OCI-LY7 (cell line): ENCODE results near the gene PRKG1. TPM values are rescaled to one million over a fixed set of nuclear protein-coding genes. Genes with fewer than 3 reads are reported as not detected.

Source experiments
- BruUV-seq: library from RNA; stranded (reverse); fragments of 400-500 nt; replicated peaks from 2 replicates; lab custom pipeline; 2021; lab: Mats Ljungman, UMichigan
- CTCF ChIA-PET: fragments of 300-600 bp; sonication (Branson Sonifier 250); formaldehyde crosslinking; loops from one replicate; lab custom pipeline; 2022; ENCODE audit warnings: antibody characterized with exemption; ENCODE audit not compliant: unreplicated experiment; lab: Charles Lee
- POLR2A ChIA-PET: fragments of 300-600 bp; sonication (Branson Sonifier 250); formaldehyde crosslinking; loops from one replicate; lab custom pipeline; 2022; ENCODE audit warnings: antibody characterized with exemption; lab: Charles Lee
- DNase-seq: peaks from one replicate; pipeline ENCODE4 v3.0.0-alpha.2; 2015; ENCODE audit warnings: low spot score
- H2AFZ ChIP-seq: fragments of 200-600 bp; sonication (generic), shearing (Covaris generic); 2 replicates; pipeline ENCODE4 v1.6.1; 2014; ENCODE audit warnings: mild to moderate bottlenecking, antibody characterized with exemption, low read length, moderate library complexity
- H3K27ac ChIP-seq: fragments of 200-600 bp; sonication (generic); 2 replicates; pipeline ENCODE4 v1.5.1; 2014; ENCODE audit warnings: mixed run types, low read depth, mild to moderate bottlenecking, moderate library complexity, low read length, inconsistent platforms; ENCODE audit not compliant: poor library complexity, severe bottlenecking
- H3K36me3 ChIP-seq: fragments of 200-600 bp; sonication (generic); 2 replicates; pipeline ENCODE4 v1.6.1; 2014; ENCODE audit warnings: mild to moderate bottlenecking, antibody characterized with exemption, low read length, moderate library complexity, mixed read lengths; ENCODE audit not compliant: insufficient read depth
- H3K4me1 ChIP-seq: fragments of 200-600 bp; sonication (generic); 2 replicates; pipeline ENCODE4 v1.5.1; 2014; ENCODE audit warnings: mild to moderate bottlenecking, low read length; ENCODE audit not compliant: insufficient read depth, poor library complexity, severe bottlenecking
- H3K4me2 ChIP-seq: fragments of 200-600 bp; sonication (generic); 2 replicates; pipeline ENCODE4 v1.6.1; 2014; ENCODE audit warnings: mild to moderate bottlenecking, low read length
- H3K4me3 ChIP-seq: fragments of 200-600 bp; sonication (generic); 2 replicates; pipeline ENCODE4 v1.5.1; 2014; ENCODE audit warnings: mild to moderate bottlenecking, low read depth, low read length; ENCODE audit not compliant: poor library complexity, severe bottlenecking
- H3K79me2 ChIP-seq: fragments of 200-600 bp; sonication (generic); 2 replicates; pipeline ENCODE4 v1.6.1; 2016; ENCODE audit warnings: low read depth, mild to moderate bottlenecking, low read length, moderate library complexity, mixed read lengths; ENCODE audit not compliant: insufficient read depth
- H3K9me2 ChIP-seq: fragments of 200-600 bp; sonication (generic); 2 replicates; pipeline ENCODE4 v1.6.1; 2016; ENCODE audit warnings: mild to moderate bottlenecking, low read length, mixed read lengths; ENCODE audit not compliant: insufficient read depth
- H3K9me3 ChIP-seq: fragments of 200-600 bp; sonication (generic); 2 replicates; pipeline ENCODE4 v1.6.1; 2014; ENCODE audit warnings: mild to moderate bottlenecking, mixed run types, low read length, mixed read lengths
- H4K20me1 ChIP-seq: fragments of 200-600 bp; sonication (generic); 2 replicates; pipeline ENCODE4 v1.6.1; 2014; ENCODE audit warnings: mild to moderate bottlenecking, antibody characterized with exemption, low read length, moderate library complexity, mixed read lengths; ENCODE audit not compliant: insufficient read depth
- CTCF ChIP-seq: fragments of 200-600 bp; sonication (generic); conservative IDR thresholded peaks from 2 replicates; pipeline ENCODE4 v1.5.1; 2014; ENCODE audit warnings: mild to moderate bottlenecking, antibody characterized with exemption, low read length, moderate library complexity, mixed read lengths
- EZH2phosphoT487 ChIP-seq: fragments of 200-600 bp; sonication (generic); IDR thresholded peaks from 2 replicates; pipeline ENCODE4 v1.6.1; 2018; ENCODE audit warnings: low read depth, borderline replicate concordance, mild to moderate bottlenecking, mixed run types, antibody characterized with exemption, low read length, moderate library complexity, mixed read lengths
- intact Hi-C: fragments of 100-400 bp; cut with micrococcal nuclease; formaldehyde crosslinking; loops from one replicate; pipeline ENCODE4 v1.10.0; 2022; ENCODE audit not compliant: unreplicated experiment
- total RNA-seq, 2 experiments: library from RNA; depleted of rRNA in 1 of 2; stranded (reverse); fragments of >200 nt in 1 of 2; shearing (Covaris generic) in 1 of 2; gene quantifications; 2 replicates each; pipeline ENCODE4 v1.2.3, GENCODE V29; 2014 to 2022

PRKG1 gene
- total RNA-seq, 2 experiments from 2014 or later: not detected

DNA sequence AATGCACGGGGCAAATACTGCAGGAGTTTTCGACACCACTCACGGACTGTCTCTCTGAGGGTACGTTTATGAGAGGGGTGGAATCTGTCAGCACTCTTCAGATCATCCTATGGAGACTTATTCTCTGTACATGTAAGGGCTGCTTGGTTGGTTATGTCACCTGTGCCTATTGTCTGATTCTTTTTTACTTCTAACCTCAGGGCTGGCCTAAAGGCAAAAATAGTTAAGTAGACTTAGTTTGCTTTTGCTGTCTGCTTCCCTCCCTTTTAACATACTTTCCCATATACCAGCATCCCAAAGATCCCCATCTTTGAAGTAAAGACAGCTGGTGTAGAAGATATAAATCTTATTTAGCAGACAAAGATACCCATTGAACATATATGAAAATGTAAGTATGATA is 105.9 kb downstream of the PRKG1 start:
- Histone ChIP-seq H2AFZ (no peak overlapping the region), H3K9me2 (no peaks in the 10 kb centered on the region), H3K4me3 (no peak overlapping the region), H3K36me3 (no peaks in the 10 kb centered on the region), H3K9me3 (no peaks in the 10 kb centered on the region), H3K4me1 (no peaks in the 10 kb centered on the region), H3K4me2 (no peak overlapping the region), H4K20me1 (no peaks in the 10 kb centered on the region), H3K27ac (no peak overlapping the region), H3K79me2 (no peaks in the 10 kb centered on the region)
- ChIA-PET CTCF (no interaction called here), POLR2A (no interaction called here)
- BruUV-seq: no TSS peak
- no peak for DNase-seq
- intact Hi-C loops: no loop called here
- TF ChIP-seq CTCF: no peak
- TF ChIP-seq EZH2phosphoT487: no peak

DNA sequence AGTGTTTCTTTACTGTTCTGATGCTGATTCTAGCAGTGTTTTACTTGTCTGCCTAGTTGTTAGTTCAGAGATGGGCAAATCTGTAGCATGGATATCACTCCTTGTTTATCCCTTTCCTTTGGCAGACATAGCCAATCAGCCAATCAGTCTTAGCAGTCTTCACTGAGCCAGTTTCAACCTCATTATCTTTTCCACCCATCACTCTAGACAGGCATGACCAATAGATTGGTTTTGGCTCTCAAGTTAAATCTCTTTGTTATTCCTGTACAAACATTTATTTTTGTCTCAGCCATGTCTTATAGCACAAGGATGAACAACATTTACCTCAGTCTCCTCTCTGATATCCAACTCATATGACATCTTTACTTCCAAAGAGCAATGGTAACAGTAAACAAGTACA is 109.5 kb downstream of the PRKG1 start:
- no peaks in the 10 kb centered on the region for H3K9me2 ChIP-seq
- DNase-seq: no peak
- no peaks in the 10 kb centered on the region for H3K4me1 ChIP-seq
- ChIA-PET POLR2A (no interaction called here), CTCF (no interaction called here)
- intact Hi-C loops: no loop called here
- H3K36me3 ChIP-seq: no peaks in the 10 kb centered on the region
- H3K9me3 ChIP-seq: no peaks in the 10 kb centered on the region
- H3K4me3 ChIP-seq: no peak overlapping the region
- BruUV-seq: no TSS peak
- no peaks in the 10 kb centered on the region for H3K79me2 ChIP-seq
- no peak overlapping the region for H3K4me2 ChIP-seq
- no peak overlapping the region for H2AFZ ChIP-seq
- no peaks in the 10 kb centered on the region for H4K20me1 ChIP-seq
- TF ChIP-seq CTCF (no peak), EZH2phosphoT487 (no peak)
- H3K27ac ChIP-seq: no peak overlapping the region

GRCh38 chr10:51186361-51186760 is 112.1 kb downstream of the PRKG1 start:
- Histone ChIP-seq H3K79me2 (no peaks in the 10 kb centered on the region), H3K4me2 (no peak overlapping the region), H4K20me1 (no peaks in the 10 kb centered on the region), H2AFZ (no peak overlapping the region), H3K9me3 (no peaks in the 10 kb centered on the region), H3K27ac (no peak overlapping the region), H3K9me2 (no peaks in the 10 kb centered on the region), H3K4me3 (no peak overlapping the region), H3K4me1 (no peaks in the 10 kb centered on the region), H3K36me3 (no peaks in the 10 kb centered on the region)
- POLR2A ChIA-PET: no interaction called here
- BruUV-seq: no TSS peak
- DNase-seq: no peak
- CTCF ChIA-PET: no interaction called here
- intact Hi-C loops: no loop called here
- no peak for TF ChIP-seq EZH2phosphoT487
